Stomach (tissue), 9 donors: Measurements from ENCODE around the gene TMIE. TPM values are rescaled to one million over a fixed set of nuclear protein-coding genes. Genes with fewer than 3 reads are reported as not detected.

Experiments used
- DNase-seq, 2 donors: peaks; one replicate each; pipeline versions ENCODE4 v3.0.0 to v3.0.0-alpha.2; 2013 to 2019
- H3K27ac ChIP-seq, 5 donors: fragments of 200-600 bp in 4 of 5; sonication (generic) in 4 of 5; one replicate each; pipeline ENCODE4 v1.5.1; 2013 to 2019; ENCODE audit warnings: mild to moderate bottlenecking in 1 of 5, moderate library complexity in 1 of 5
- H3K27me3 ChIP-seq, 3 donors: fragments of 200-600 bp; sonication (generic); one replicate each; pipeline ENCODE4 v1.5.1; 2017 to 2019; ENCODE audit warnings: mixed run types in 1 of 3
- H3K36me3 ChIP-seq, 4 donors: fragments of 200-600 bp; sonication (generic); 1 replicate in 3 of 4; 2 replicates in 1 of 4; pipeline ENCODE4 v1.5.1; 2016 to 2019
- H3K4me1 ChIP-seq, 4 donors: fragments of 200-600 bp; sonication (generic); one replicate each; pipeline ENCODE4 v1.5.1; 2016 to 2019
- H3K4me3 ChIP-seq, 4 donors: fragments of 200-600 bp; sonication (generic) in 3 of 4; one replicate each; pipeline ENCODE4 v1.5.1; 2016 to 2019; ENCODE audit warnings: mild to moderate bottlenecking in 1 of 4
- H3K9me3 ChIP-seq, 4 donors: fragments of 200-600 bp; sonication (generic); one replicate each; pipeline ENCODE4 v1.5.1; 2016 to 2019
- CTCF ChIP-seq, 7 experiments: fragments of 450-650 bp in 4 of 7; fragments of 200-600 bp in 3 of 7; sonication (generic) in 3 of 7; IDR thresholded peaks; one replicate each; pipeline ENCODE4 v1.5.1; 2016 to 2019; ENCODE audit warnings: antibody characterized with exemption in 7 of 7, control low read depth in 2 of 7, mild to moderate bottlenecking in 1 of 7
- EP300 ChIP-seq: sonication (generic); formaldehyde crosslinking; IDR thresholded peaks from one replicate; pipeline ENCODE4 v1.6.1; 2017; ENCODE audit warnings: antibody characterized with exemption
- POLR2A ChIP-seq, 4 donors: fragments of 450-650 bp; IDR thresholded peaks; one replicate each; pipeline ENCODE4 v1.6.1; 2016; ENCODE audit warnings: antibody characterized with exemption in 4 of 4, control low read depth in 2 of 4, mild to moderate bottlenecking in 1 of 4, moderate library complexity in 1 of 4
- POLR2AphosphoS5 ChIP-seq, 3 donors: sonication (generic); formaldehyde crosslinking; IDR thresholded peaks; one replicate each; pipeline ENCODE4 v1.6.1; 2016; ENCODE audit warnings: antibody characterized with exemption in 3 of 3
- WGBS, 5 donors: extraction: QIAGEN DNeasy Blood & Tissue Kit in 3 of 5; methylation state at CpG; one replicate each; pipeline versions ENCODE4 v1.1.5 to v1.1.7; 2013 to 2018; 5-methylcytosine and 5-hydroxymethylcytosine counted together
- intact Hi-C: fragments of 100-400 bp; cut with DNase I; formaldehyde crosslinking; loops from one replicate; pipeline ENCODE4 v1.15.1; 2023; ENCODE audit warnings: low total_unique reads
- polyA plus RNA-seq, 3 donors: library from polyadenylated mRNA; stranded (reverse); fragments of 200-250 nt; gene quantifications; one replicate each; pipeline ENCODE4 v1.2.3, GENCODE V29; 2013
- total RNA-seq, 5 donors: library from RNA; depleted of rRNA; stranded (reverse); fragments of >200 nt; gene quantifications; one replicate each; pipeline versions ENCODE4 v1.1.0 to v1.2.3, GENCODE V29; 2014 to 2016
- donor health status: healthy with polysubstance abuse.
- donor health status: Bipolar disorder and iron deficiency.
- donor health status: healthy.

Gene TMIE
- total and polyA plus RNA-seq, 8 donors = 0.46 to 1.0 (median 0.55) TPM; not detected in 5

DNA sequence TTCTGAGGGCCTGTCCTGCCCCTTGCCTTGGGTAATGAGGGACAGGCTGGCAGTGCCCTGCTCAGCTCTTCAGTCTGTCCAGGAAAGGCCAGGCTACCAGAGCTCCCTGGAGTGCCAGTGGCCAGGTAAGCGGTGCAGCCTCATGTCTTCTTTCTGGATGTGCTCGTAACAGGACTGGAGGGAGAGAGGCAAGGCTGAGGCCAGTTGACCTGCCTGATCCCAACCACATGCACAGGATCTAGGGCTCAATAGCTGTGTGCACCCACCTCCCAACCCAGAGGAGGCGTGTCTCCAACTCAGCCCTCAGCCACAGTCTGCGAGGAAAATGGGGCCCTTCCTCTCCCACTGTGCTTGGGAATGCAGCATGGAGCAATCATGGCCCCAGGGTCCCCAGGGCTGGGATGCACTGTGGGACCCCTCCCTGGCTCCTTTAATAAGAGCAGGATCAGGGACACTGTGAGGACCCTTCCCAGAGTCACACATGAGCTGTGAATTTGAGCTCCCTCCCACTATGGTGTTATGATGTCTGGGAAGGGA is 30.2 kb upstream of the TMIE start:
- H3K36me3 ChIP-seq = peaks cover 0 to 39% (median 23%) of the 10 kb centered on the region in 4 donors
- no peak for TF ChIP-seq CTCF (IDR thresholded peaks at IDR 0.05)
- no peak for TF ChIP-seq POLR2A (IDR thresholded peaks at IDR 0.05)
- TF ChIP-seq POLR2AphosphoS5 (IDR thresholded peaks at IDR 0.05) = no peak
- no peak for TF ChIP-seq EP300
- no peaks in the 10 kb centered on the region for H3K9me3 ChIP-seq
- no peak overlapping the region for H3K4me3 ChIP-seq
- intact Hi-C loops = no loop called here
- no peak overlapping the region for H3K27ac ChIP-seq
- H3K27me3 ChIP-seq = no peaks in the 10 kb centered on the region
- peak in 1 of 2 donors; percentile 16 for DNase-seq
- peaks cover under 1 to 16% (median 7%) of the 10 kb centered on the region in 4 donors for H3K4me1 ChIP-seq
- 80 to 99% (median 97%) methylated on average over 1 to 4 of the region's 4 CpGs for WGBS, 5 donors

DNA sequence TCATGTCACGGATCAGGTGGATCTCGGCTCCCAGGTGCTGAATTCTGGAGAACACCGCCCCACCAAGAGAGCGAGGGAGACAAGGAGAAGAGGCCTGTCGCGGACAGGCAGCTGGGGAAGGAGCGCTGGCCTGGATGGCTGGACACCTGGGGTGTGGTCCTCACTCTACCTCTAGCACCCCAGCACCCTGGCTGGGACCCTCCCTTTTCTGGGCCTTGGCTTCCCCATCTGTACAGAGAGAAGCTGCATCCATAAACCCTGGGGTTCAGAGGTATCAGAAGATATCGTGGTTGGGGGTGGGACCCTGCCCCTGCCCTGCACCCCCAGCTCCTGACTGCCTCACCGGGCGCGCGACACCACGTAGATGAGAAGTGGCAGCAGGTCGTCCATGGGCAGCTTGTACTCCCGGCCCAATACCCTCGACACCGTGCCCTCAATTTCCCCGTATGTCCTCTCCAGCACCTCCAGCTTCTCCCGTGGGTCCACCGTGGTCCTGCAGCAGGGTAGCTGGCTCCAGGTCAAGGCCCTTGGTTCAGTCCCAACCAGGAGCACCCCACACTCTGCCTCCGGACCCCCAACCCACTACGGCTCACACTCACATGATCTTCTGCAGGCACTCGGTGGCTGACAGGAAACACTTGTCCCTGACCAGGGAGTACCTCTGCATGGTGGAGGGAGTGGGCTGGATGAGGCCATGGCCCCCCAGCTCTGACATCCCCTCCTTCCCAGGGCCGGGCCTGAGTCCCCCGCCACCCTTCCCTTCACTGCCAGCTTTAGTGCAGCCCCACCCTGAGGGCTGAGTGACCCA is 29.4 kb upstream of the TMIE start:
- Histone ChIP-seq H3K4me3 (no peak overlapping the region), H3K4me1 (peaks cover 0 to 11% (median 9%) of the 10 kb centered on the region in 4 donors), H3K36me3 (peaks cover 0 to 42% (median 26%) of the 10 kb centered on the region in 4 donors), H3K27me3 (no peaks in the 10 kb centered on the region), H3K9me3 (no peaks in the 10 kb centered on the region), H3K27ac (no peak overlapping the region)
- no peak for DNase-seq
- TF ChIP-seq POLR2AphosphoS5 (IDR thresholded peaks at IDR 0.05) (no peak), POLR2A (IDR thresholded peaks at IDR 0.05) (no peak), CTCF (IDR thresholded peaks at IDR 0.05) (no peak), EP300 (no peak)
- WGBS, 5 donors = 90 to 94% (median 94%) methylated on average over 12 to 25 of the region's 25 CpGs
- intact Hi-C loops = no loop called here

DNA sequence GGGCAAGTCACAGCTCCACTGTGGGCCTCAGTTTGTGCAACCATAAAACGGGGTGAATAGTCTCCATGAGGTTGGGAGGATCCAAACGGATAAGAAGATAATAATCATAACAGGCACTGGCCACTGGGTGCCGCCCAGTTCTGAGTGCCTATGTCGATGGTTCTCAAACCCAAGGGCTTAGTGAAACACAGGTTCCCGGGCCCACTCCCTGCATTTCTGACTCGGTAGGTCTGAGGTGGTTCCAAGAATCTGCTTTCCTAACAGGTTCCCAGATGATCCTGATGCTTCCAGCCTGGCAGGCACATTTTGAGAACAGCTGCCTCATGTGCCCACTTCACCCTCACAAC is 28.9 kb upstream of the TMIE start:
- intact Hi-C loops = no loop called here
- Histone ChIP-seq H3K4me1 (peaks cover 0 to 14% (median 9%) of the 10 kb centered on the region in 4 donors), H3K27ac (no peak overlapping the region), H3K9me3 (no peaks in the 10 kb centered on the region), H3K36me3 (peaks cover 0 to 46% (median 26%) of the 10 kb centered on the region in 4 donors), H3K27me3 (no peaks in the 10 kb centered on the region), H3K4me3 (no peak overlapping the region)
- no peak for TF ChIP-seq EP300
- no peak for TF ChIP-seq POLR2AphosphoS5 (IDR thresholded peaks at IDR 0.05)
- no peak for TF ChIP-seq POLR2A (IDR thresholded peaks at IDR 0.05)
- TF ChIP-seq CTCF (IDR thresholded peaks at IDR 0.05) = no peak
- 89 to 94% (median 93%) methylated on average over 6 of the region's 6 CpGs for WGBS, 5 donors
- no peak for DNase-seq

DNA sequence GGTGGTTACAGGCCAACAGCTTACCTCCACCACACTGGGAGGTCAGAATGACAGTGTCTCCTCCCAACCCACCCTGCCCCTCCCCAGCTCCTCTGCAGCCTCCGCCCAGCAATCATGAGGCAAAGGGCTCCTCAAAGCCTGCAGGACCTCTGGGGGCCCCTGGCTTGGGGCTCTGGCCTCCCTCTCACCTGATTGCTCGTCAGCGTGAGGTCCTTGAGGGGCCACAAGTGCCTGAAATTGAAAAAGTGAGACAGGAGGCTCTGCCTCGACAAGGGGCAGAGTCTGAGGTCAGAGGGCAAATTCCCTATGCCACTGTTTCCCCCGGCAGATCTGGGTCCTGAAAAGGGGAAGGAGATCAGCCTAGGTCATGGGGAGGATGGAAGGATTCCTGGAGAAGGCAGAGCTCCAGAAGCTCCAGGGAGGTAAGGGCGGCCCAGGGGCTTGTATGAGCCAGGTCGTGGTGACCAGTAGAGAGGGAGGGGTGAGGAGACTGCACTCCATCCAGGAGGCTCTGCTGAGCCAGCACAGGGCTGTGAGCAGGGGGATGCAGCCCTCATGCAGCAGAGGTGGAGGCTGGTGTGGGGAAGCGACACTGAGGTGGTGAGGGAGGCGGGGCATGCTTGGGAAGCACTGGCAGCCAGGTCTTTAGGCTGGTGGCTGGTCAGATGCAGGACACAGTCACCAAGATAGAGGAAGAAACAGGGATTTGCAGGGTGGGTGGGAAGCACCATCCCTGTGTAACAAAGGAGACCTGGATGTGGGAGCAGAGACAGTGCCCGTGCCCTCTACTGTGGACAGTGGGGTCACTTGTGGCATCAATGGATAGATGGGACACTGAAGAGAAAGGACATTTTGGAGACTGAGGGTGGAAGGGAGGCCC is 27.8 kb upstream of the TMIE start:
- no peak for DNase-seq
- TF ChIP-seq POLR2AphosphoS5 (IDR thresholded peaks at IDR 0.05) (no peak), POLR2A (IDR thresholded peaks at IDR 0.05) (no peak), EP300 (no peak), CTCF (IDR thresholded peaks at IDR 0.05) (no peak)
- Histone ChIP-seq H3K4me3 (no peak overlapping the region), H3K4me1 (peaks cover 0 to 14% (median 9%) of the 10 kb centered on the region in 4 donors), H3K27ac (no peak overlapping the region), H3K9me3 (no peaks in the 10 kb centered on the region), H3K36me3 (peaks cover 0 to 50% (median 26%) of the 10 kb centered on the region in 4 donors), H3K27me3 (no peaks in the 10 kb centered on the region)
- WGBS, 5 donors = 86 to 90% (median 87%) methylated on average over 10 of the region's 10 CpGs
- intact Hi-C loops = no loop called here
